SK-N-SH (cell line): ENCODE measurements around the gene CFAP91. TPM values are rescaled to one million over a fixed set of nuclear protein-coding genes. Genes with fewer than 3 reads are reported as not detected.

Experiments used
- CTCF ChIA-PET: fragments of 300-600, 350-600 bp; formaldehyde crosslinking; extraction: SDS; loops from one replicate; lab custom pipeline; 2021; lab: Yijun Ruan, JAX
- POLR2A ChIA-PET: fragments of 350-600 bp; sonication (Branson Sonifier 250); formaldehyde crosslinking; extraction: SDS; loops from one replicate; lab custom pipeline; 2020; ENCODE audit warnings: antibody characterized with exemption, inconsistent platforms; lab: Yijun Ruan, JAX
- DNase-seq: peaks from one replicate; pipeline ENCODE4 v3.0.0; 2012
- H2AFZ ChIP-seq: fragments of 200-600 bp; sonication (generic); 2 replicates; pipeline ENCODE4 v1.8.1; 2016; ENCODE audit warnings: antibody characterized with exemption, mild to moderate bottlenecking, low read depth
- H3F3A ChIP-seq: fragments of 200-600 bp; sonication (generic); replicated peaks from 2 replicates; pipeline ENCODE3; 2016; ENCODE audit warnings: antibody characterized with exemption, mild to moderate bottlenecking; ENCODE audit not compliant: insufficient read depth
- H3K27ac ChIP-seq, 2 experiments: fragments of 200-500 bp in 1 of 2; fragments of 200-600 bp in 1 of 2; sonication (Bioruptor generic) in 1 of 2; sonication (generic), shearing (Covaris generic) in 1 of 2; 2 replicates each; pipeline versions ENCODE4 v1.5.1 to v1.6.1; 2014 to 2016; ENCODE audit warnings: low read depth in 2 of 2, inconsistent platforms in 1 of 2, low read length in 1 of 2, mild to moderate bottlenecking in 1 of 2, mixed read lengths in 1 of 2
- H3K27me3 ChIP-seq: fragments of 200-600 bp; sonication (generic), shearing (Covaris generic); 2 replicates; pipeline ENCODE4 v1.6.1; 2016; ENCODE audit warnings: mixed run types; ENCODE audit not compliant: insufficient read depth
- H3K36me3 ChIP-seq, 2 experiments: fragments of 200-500 bp in 1 of 2; fragments of 200-600 bp in 1 of 2; sonication (Bioruptor generic) in 1 of 2; sonication (generic) in 1 of 2; replicated peaks in 1 of 2; 2 replicates each; pipeline versions ENCODE3 to v1.5.1; 2014 to 2016; ENCODE audit warnings: low read length in 1 of 2, mild to moderate bottlenecking in 1 of 2; ENCODE audit not compliant: insufficient read depth in 2 of 2, control insufficient read depth in 1 of 2
- H3K4me1 ChIP-seq, 2 experiments: fragments of 200-500 bp in 1 of 2; fragments of 200-600 bp in 1 of 2; sonication (Bioruptor generic) in 1 of 2; sonication (generic), shearing (Covaris generic) in 1 of 2; 2 replicates each; pipeline versions ENCODE4 v1.5.1 to v1.6.1; 2014 to 2016; ENCODE audit warnings: low read depth in 1 of 2, low read length in 1 of 2, mixed run types in 1 of 2; ENCODE audit not compliant: insufficient read depth in 2 of 2, control insufficient read depth in 1 of 2
- H3K4me2 ChIP-seq: fragments of 200-600 bp; sonication (generic), shearing (Covaris generic); 2 replicates; pipeline ENCODE4 v1.6.1; 2017; ENCODE audit warnings: mixed run types
- H3K4me3 ChIP-seq, 2 experiments: fragments of 200-500 bp in 1 of 2; fragments of 200-600 bp in 1 of 2; sonication (Bioruptor generic) in 1 of 2; sonication (generic), shearing (Covaris generic) in 1 of 2; 2 replicates each; pipeline versions ENCODE4 v1.5.1 to v1.8.1; 2014 to 2016; ENCODE audit warnings: low read depth in 2 of 2, inconsistent platforms in 1 of 2, low read length in 1 of 2, mild to moderate bottlenecking in 1 of 2, mixed read lengths in 1 of 2, moderate library complexity in 1 of 2
- H3K79me2 ChIP-seq: fragments of 200-600 bp; sonication (generic); 2 replicates; pipeline ENCODE4 v1.8.1; 2017; ENCODE audit warnings: mild to moderate bottlenecking; ENCODE audit not compliant: insufficient read depth
- H3K9ac ChIP-seq: fragments of 200-600 bp; sonication (generic); 2 replicates; pipeline ENCODE4 v1.6.1; 2017; ENCODE audit warnings: mixed run types
- H3K9me2 ChIP-seq: fragments of 200-600 bp; sonication (generic); 2 replicates; pipeline ENCODE4 v1.6.1; 2017; ENCODE audit warnings: mixed run types
- H3K9me3 ChIP-seq: fragments of 200-600 bp; sonication (generic); 2 replicates; pipeline ENCODE4 v1.6.1; 2017; ENCODE audit warnings: mixed run types, mild to moderate bottlenecking, moderate library complexity
- H4K20me1 ChIP-seq: fragments of 200-600 bp; sonication (generic); 2 replicates; pipeline ENCODE4 v1.6.1; 2017; ENCODE audit warnings: mild to moderate bottlenecking, mixed run types; ENCODE audit not compliant: insufficient read depth
- CHD2 ChIP-seq: fragments of 150-350 bp; IDR thresholded peaks from 2 replicates; pipeline ENCODE4 v1.6.1; 2018; ENCODE audit warnings: low read length; ENCODE audit not compliant: partially characterized antibody
- EZH2phosphoT487 ChIP-seq: fragments of 200-600 bp; sonication (generic); IDR thresholded peaks from 2 replicates; pipeline ENCODE4 v1.6.1; 2017; ENCODE audit warnings: low read depth, mixed run types, mild to moderate bottlenecking, antibody characterized with exemption, moderate library complexity, borderline replicate concordance
- GABPA ChIP-seq: IDR thresholded peaks from 2 replicates; pipeline ENCODE4 v1.4.0; 2012; ENCODE audit warnings: low read depth, mild to moderate bottlenecking
- RAD21 ChIP-seq: IDR thresholded peaks from 2 replicates; pipeline ENCODE4 v1.6.1; 2012; ENCODE audit warnings: mild to moderate bottlenecking, low read length
- SIN3A ChIP-seq: IDR thresholded peaks from 2 replicates; pipeline ENCODE4 v1.6.1; 2012; ENCODE audit warnings: low read depth, mild to moderate bottlenecking, low read length, moderate library complexity, borderline replicate concordance
- WGBS: methylation state at CpG from one replicate; pipeline ENCODE4 v1.1.6; 2017; ENCODE audit warnings: low lambda C conversion rate; 5-methylcytosine and 5-hydroxymethylcytosine counted together
- polyA plus RNA-seq, 3 experiments: library from polyadenylated mRNA; depleted of rRNA; stranded (reverse); fragments of >200 nt; gene quantifications; 2 replicates each; pipeline ENCODE4 v1.2.3, GENCODE V29; 2012
- TF ChIP-seq, protein P1 (sequence below): fragments of 200-600 bp; sonication (generic); IDR thresholded peaks from 2 replicates; pipeline ENCODE4 v1.6.1; 2017; ENCODE audit warnings: antibody characterized with exemption, mild to moderate bottlenecking, moderate library complexity
- TF ChIP-seq, protein P2 (sequence below): IDR thresholded peaks from 2 replicates; pipeline ENCODE4 v1.4.0; 2012; ENCODE audit warnings: low read depth, borderline replicate concordance
- TF ChIP-seq, protein P3 (sequence below): IDR thresholded peaks from 2 replicates; pipeline ENCODE4; 2012
- TF ChIP-seq, protein P4 (sequence below): IDR thresholded peaks from 2 replicates; pipeline ENCODE4 v1.4.0; 2012; ENCODE audit warnings: low read depth, borderline replicate concordance

CFAP91 gene
- polyA plus RNA-seq, 1 of the 3 experiments (the other 2 are of a cell fraction), result 3.7 TPM

DNA sequence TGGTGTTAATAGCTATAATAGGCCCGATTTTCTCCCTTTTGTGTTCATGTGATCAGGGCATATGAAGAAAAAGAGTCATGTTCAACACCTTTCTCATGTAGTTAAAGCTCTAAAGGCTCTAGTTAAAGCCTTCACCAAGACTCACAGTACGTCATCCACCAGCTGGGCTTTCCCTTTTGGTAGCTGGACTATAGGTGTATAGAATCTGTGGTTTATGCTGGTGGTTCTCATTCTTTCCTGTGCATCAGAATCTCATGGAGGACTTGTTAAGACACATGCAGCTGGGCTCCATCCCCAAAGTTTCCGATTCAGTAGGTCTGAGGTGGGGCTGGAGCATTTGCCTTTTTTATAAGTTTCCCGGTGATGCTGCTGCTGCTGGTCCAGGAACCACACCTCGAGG lies 31.0 kb downstream of the CFAP91 start:
- TF ChIP-seq, protein P1, sequence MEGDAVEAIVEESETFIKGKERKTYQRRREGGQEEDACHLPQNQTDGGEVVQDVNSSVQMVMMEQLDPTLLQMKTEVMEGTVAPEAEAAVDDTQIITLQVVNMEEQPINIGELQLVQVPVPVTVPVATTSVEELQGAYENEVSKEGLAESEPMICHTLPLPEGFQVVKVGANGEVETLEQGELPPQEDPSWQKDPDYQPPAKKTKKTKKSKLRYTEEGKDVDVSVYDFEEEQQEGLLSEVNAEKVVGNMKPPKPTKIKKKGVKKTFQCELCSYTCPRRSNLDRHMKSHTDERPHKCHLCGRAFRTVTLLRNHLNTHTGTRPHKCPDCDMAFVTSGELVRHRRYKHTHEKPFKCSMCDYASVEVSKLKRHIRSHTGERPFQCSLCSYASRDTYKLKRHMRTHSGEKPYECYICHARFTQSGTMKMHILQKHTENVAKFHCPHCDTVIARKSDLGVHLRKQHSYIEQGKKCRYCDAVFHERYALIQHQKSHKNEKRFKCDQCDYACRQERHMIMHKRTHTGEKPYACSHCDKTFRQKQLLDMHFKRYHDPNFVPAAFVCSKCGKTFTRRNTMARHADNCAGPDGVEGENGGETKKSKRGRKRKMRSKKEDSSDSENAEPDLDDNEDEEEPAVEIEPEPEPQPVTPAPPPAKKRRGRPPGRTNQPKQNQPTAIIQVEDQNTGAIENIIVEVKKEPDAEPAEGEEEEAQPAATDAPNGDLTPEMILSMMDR, result no peak
- TF ChIP-seq, protein P2, sequence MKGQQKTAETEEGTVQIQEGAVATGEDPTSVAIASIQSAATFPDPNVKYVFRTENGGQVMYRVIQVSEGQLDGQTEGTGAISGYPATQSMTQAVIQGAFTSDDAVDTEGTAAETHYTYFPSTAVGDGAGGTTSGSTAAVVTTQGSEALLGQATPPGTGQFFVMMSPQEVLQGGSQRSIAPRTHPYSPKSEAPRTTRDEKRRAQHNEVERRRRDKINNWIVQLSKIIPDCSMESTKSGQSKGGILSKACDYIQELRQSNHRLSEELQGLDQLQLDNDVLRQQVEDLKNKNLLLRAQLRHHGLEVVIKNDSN, result no peak
- TF ChIP-seq EZH2phosphoT487, result no peak
- no peak for TF ChIP-seq GABPA
- no peak for TF ChIP-seq CHD2
- TF ChIP-seq, protein P3, sequence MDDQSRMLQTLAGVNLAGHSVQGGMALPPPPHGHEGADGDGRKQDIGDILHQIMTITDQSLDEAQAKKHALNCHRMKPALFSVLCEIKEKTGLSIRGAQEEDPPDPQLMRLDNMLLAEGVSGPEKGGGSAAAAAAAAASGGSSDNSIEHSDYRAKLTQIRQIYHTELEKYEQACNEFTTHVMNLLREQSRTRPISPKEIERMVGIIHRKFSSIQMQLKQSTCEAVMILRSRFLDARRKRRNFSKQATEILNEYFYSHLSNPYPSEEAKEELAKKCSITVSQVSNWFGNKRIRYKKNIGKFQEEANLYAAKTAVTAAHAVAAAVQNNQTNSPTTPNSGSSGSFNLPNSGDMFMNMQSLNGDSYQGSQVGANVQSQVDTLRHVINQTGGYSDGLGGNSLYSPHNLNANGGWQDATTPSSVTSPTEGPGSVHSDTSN, result no peak
- no peak for TF ChIP-seq SIN3A
- TF ChIP-seq RAD21, result no peak
- Histone ChIP-seq H3K4me3 (no peak overlapping the region), H2AFZ (no peak overlapping the region), H3K9me3 (no peaks in the 10 kb centered on the region), H3F3A (peaks cover 13% of the 10 kb centered on the region), H3K36me3 (no peaks in the 10 kb centered on the region), H3K79me2 (no peaks in the 10 kb centered on the region), H3K9ac (no peak overlapping the region), H3K27me3 (no peaks in the 10 kb centered on the region), H3K4me1 (peaks cover 3 to 5% of the 10 kb centered on the region in 2 experiments; a peak in 2 of 4 replicates), H3K9me2 (no peaks in the 10 kb centered on the region), H3K27ac (no peak overlapping the region), H3K4me2 (no peak overlapping the region), H4K20me1 (no peaks in the 10 kb centered on the region)
- ChIA-PET CTCF (interaction anchor here (0.5 kb wide), 1 partner anchor 16 kb away, joined by 3 read pairs; no protein-coding TSS in a partner anchor), POLR2A (no interaction called here)
- WGBS, result 83% methylated on average over 5 of the region's 5 CpGs
- DNase-seq, result no peak

DNA sequence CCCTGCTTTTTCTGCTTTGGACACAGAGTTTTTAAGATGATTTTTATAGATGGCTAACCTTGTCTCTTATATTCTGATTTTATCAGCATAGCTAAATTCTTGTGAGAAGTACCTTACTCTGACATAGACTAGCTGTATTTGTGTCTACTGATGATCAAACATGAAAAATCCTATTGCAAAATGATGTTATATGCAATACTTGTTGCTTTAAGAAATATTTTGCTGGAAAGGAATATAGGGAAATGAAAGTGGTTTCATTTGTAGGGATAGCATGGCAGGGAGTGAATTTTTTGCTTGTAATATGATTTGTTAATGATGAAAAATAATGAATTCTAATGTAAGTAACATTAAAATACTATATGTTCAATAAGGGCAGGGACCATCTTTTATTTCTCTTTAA lies 35.9 kb downstream of the CFAP91 start:
- DNase-seq, result no peak
- ChIA-PET CTCF (no interaction called here), POLR2A (no interaction called here)
- no peak overlapping the region for H3K27ac ChIP-seq
- no peaks in the 10 kb centered on the region for H3K9me3 ChIP-seq
- H3F3A ChIP-seq, result no peaks in the 10 kb centered on the region
- no peaks in the 10 kb centered on the region for H3K9me2 ChIP-seq
- no peaks in the 10 kb centered on the region for H3K36me3 ChIP-seq
- H3K4me1 ChIP-seq, result peaks cover 0 to 3% of the 10 kb centered on the region in 2 experiments; a peak in 1 of 4 replicates
- H3K4me3 ChIP-seq, result no peak overlapping the region
- no peaks in the 10 kb centered on the region for H3K79me2 ChIP-seq
- no peak for TF ChIP-seq EZH2phosphoT487
- TF ChIP-seq, protein P4, sequence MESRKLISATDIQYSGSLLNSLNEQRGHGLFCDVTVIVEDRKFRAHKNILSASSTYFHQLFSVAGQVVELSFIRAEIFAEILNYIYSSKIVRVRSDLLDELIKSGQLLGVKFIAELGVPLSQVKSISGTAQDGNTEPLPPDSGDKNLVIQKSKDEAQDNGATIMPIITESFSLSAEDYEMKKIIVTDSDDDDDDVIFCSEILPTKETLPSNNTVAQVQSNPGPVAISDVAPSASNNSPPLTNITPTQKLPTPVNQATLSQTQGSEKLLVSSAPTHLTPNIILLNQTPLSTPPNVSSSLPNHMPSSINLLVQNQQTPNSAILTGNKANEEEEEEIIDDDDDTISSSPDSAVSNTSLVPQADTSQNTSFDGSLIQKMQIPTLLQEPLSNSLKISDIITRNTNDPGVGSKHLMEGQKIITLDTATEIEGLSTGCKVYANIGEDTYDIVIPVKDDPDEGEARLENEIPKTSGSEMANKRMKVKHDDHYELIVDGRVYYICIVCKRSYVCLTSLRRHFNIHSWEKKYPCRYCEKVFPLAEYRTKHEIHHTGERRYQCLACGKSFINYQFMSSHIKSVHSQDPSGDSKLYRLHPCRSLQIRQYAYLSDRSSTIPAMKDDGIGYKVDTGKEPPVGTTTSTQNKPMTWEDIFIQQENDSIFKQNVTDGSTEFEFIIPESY, result no peak
- TF ChIP-seq, protein P1, result no peak
- H3K4me2 ChIP-seq, result no peak overlapping the region
- no peaks in the 10 kb centered on the region for H3K27me3 ChIP-seq
- no peaks in the 10 kb centered on the region for H4K20me1 ChIP-seq
- H3K9ac ChIP-seq, result no peak overlapping the region
- no peak overlapping the region for H2AFZ ChIP-seq
